SK-N-SH (cell line): ENCODE measurements around the gene IL17RA. TPM values are rescaled to one million over a fixed set of nuclear protein-coding genes. Genes with fewer than 3 reads are reported as not detected.

Experiments used
- CTCF ChIA-PET: fragments of 300-600, 350-600 bp; formaldehyde crosslinking; extraction: SDS; loops from one replicate; lab custom pipeline; 2021; lab: Yijun Ruan, JAX
- POLR2A ChIA-PET: fragments of 350-600 bp; sonication (Branson Sonifier 250); formaldehyde crosslinking; extraction: SDS; loops from one replicate; lab custom pipeline; 2020; ENCODE audit warnings: antibody characterized with exemption, inconsistent platforms; lab: Yijun Ruan, JAX
- DNase-seq: peaks from one replicate; pipeline ENCODE4 v3.0.0; 2012
- H2AFZ ChIP-seq: fragments of 200-600 bp; sonication (generic); 2 replicates; pipeline ENCODE4 v1.8.1; 2016; ENCODE audit warnings: antibody characterized with exemption, mild to moderate bottlenecking, low read depth
- H3F3A ChIP-seq: fragments of 200-600 bp; sonication (generic); replicated peaks from 2 replicates; pipeline ENCODE3; 2016; ENCODE audit warnings: antibody characterized with exemption, mild to moderate bottlenecking; ENCODE audit not compliant: insufficient read depth
- H3K27ac ChIP-seq, 2 experiments: fragments of 200-500 bp in 1 of 2; fragments of 200-600 bp in 1 of 2; sonication (Bioruptor generic) in 1 of 2; sonication (generic), shearing (Covaris generic) in 1 of 2; 2 replicates each; pipeline versions ENCODE4 v1.5.1 to v1.6.1; 2014 to 2016; ENCODE audit warnings: low read depth in 2 of 2, inconsistent platforms in 1 of 2, low read length in 1 of 2, mild to moderate bottlenecking in 1 of 2, mixed read lengths in 1 of 2
- H3K27me3 ChIP-seq: fragments of 200-600 bp; sonication (generic), shearing (Covaris generic); 2 replicates; pipeline ENCODE4 v1.6.1; 2016; ENCODE audit warnings: mixed run types; ENCODE audit not compliant: insufficient read depth
- H3K36me3 ChIP-seq, 2 experiments: fragments of 200-500 bp in 1 of 2; fragments of 200-600 bp in 1 of 2; sonication (Bioruptor generic) in 1 of 2; sonication (generic) in 1 of 2; replicated peaks in 1 of 2; 2 replicates each; pipeline versions ENCODE3 to v1.5.1; 2014 to 2016; ENCODE audit warnings: low read length in 1 of 2, mild to moderate bottlenecking in 1 of 2; ENCODE audit not compliant: insufficient read depth in 2 of 2, control insufficient read depth in 1 of 2
- H3K4me1 ChIP-seq, 2 experiments: fragments of 200-500 bp in 1 of 2; fragments of 200-600 bp in 1 of 2; sonication (Bioruptor generic) in 1 of 2; sonication (generic), shearing (Covaris generic) in 1 of 2; 2 replicates each; pipeline versions ENCODE4 v1.5.1 to v1.6.1; 2014 to 2016; ENCODE audit warnings: low read depth in 1 of 2, low read length in 1 of 2, mixed run types in 1 of 2; ENCODE audit not compliant: insufficient read depth in 2 of 2, control insufficient read depth in 1 of 2
- H3K4me2 ChIP-seq: fragments of 200-600 bp; sonication (generic), shearing (Covaris generic); 2 replicates; pipeline ENCODE4 v1.6.1; 2017; ENCODE audit warnings: mixed run types
- H3K4me3 ChIP-seq, 2 experiments: fragments of 200-500 bp in 1 of 2; fragments of 200-600 bp in 1 of 2; sonication (Bioruptor generic) in 1 of 2; sonication (generic), shearing (Covaris generic) in 1 of 2; 2 replicates each; pipeline versions ENCODE4 v1.5.1 to v1.8.1; 2014 to 2016; ENCODE audit warnings: low read depth in 2 of 2, inconsistent platforms in 1 of 2, low read length in 1 of 2, mild to moderate bottlenecking in 1 of 2, mixed read lengths in 1 of 2, moderate library complexity in 1 of 2
- H3K79me2 ChIP-seq: fragments of 200-600 bp; sonication (generic); 2 replicates; pipeline ENCODE4 v1.8.1; 2017; ENCODE audit warnings: mild to moderate bottlenecking; ENCODE audit not compliant: insufficient read depth
- H3K9ac ChIP-seq: fragments of 200-600 bp; sonication (generic); 2 replicates; pipeline ENCODE4 v1.6.1; 2017; ENCODE audit warnings: mixed run types
- H3K9me2 ChIP-seq: fragments of 200-600 bp; sonication (generic); 2 replicates; pipeline ENCODE4 v1.6.1; 2017; ENCODE audit warnings: mixed run types
- H3K9me3 ChIP-seq: fragments of 200-600 bp; sonication (generic); 2 replicates; pipeline ENCODE4 v1.6.1; 2017; ENCODE audit warnings: mixed run types, mild to moderate bottlenecking, moderate library complexity
- H4K20me1 ChIP-seq: fragments of 200-600 bp; sonication (generic); 2 replicates; pipeline ENCODE4 v1.6.1; 2017; ENCODE audit warnings: mild to moderate bottlenecking, mixed run types; ENCODE audit not compliant: insufficient read depth
- CHD2 ChIP-seq: fragments of 150-350 bp; IDR thresholded peaks from 2 replicates; pipeline ENCODE4 v1.6.1; 2018; ENCODE audit warnings: low read length; ENCODE audit not compliant: partially characterized antibody
- ELF1 ChIP-seq: IDR thresholded peaks from 2 replicates; pipeline ENCODE4 v1.4.0; 2012
- EZH2phosphoT487 ChIP-seq: fragments of 200-600 bp; sonication (generic); IDR thresholded peaks from 2 replicates; pipeline ENCODE4 v1.6.1; 2017; ENCODE audit warnings: low read depth, mixed run types, mild to moderate bottlenecking, antibody characterized with exemption, moderate library complexity, borderline replicate concordance
- FOXJ3 ChIP-seq: sonication (generic); formaldehyde crosslinking; IDR thresholded peaks from 2 replicates; pipeline ENCODE4 v1.5.1; 2020; ENCODE audit warnings: mild to moderate bottlenecking, missing genetic modification reagents
- GABPA ChIP-seq: IDR thresholded peaks from 2 replicates; pipeline ENCODE4 v1.4.0; 2012; ENCODE audit warnings: low read depth, mild to moderate bottlenecking
- MXI1 ChIP-seq: IDR thresholded peaks from 2 replicates; pipeline ENCODE4 v1.6.1; 2012; ENCODE audit warnings: mild to moderate bottlenecking, low read depth, low read length, improper control_type of control experiment
- NFIC ChIP-seq: IDR thresholded peaks from 2 replicates; pipeline ENCODE4 v1.4.0; 2012; ENCODE audit warnings: borderline replicate concordance
- NRF1 ChIP-seq: IDR thresholded peaks from 2 replicates; pipeline ENCODE4 v1.6.1; 2012; ENCODE audit warnings: low read depth, mild to moderate bottlenecking, low read length
- RAD21 ChIP-seq: IDR thresholded peaks from 2 replicates; pipeline ENCODE4 v1.6.1; 2012; ENCODE audit warnings: mild to moderate bottlenecking, low read length
- RCOR1 ChIP-seq: fragments of 150-350 bp; IDR thresholded peaks from 2 replicates; pipeline ENCODE4 v1.6.1; 2017; ENCODE audit warnings: antibody characterized with exemption, low read length
- SIN3A ChIP-seq: IDR thresholded peaks from 2 replicates; pipeline ENCODE4 v1.6.1; 2012; ENCODE audit warnings: low read depth, mild to moderate bottlenecking, low read length, moderate library complexity, borderline replicate concordance
- SMC3 ChIP-seq: IDR thresholded peaks from 2 replicates; pipeline ENCODE4 v1.6.1; 2012; ENCODE audit warnings: low read depth, low read length, improper control_type of control experiment
- TAF1 ChIP-seq: IDR thresholded peaks from 2 replicates; pipeline ENCODE4 v1.6.1; 2012; ENCODE audit warnings: low read depth, mild to moderate bottlenecking, low read length, moderate library complexity, borderline replicate concordance
- TCF12 ChIP-seq: IDR thresholded peaks from 2 replicates; pipeline ENCODE4 v1.4.0; 2012
- WGBS: methylation state at CpG from one replicate; pipeline ENCODE4 v1.1.6; 2017; ENCODE audit warnings: low lambda C conversion rate; 5-methylcytosine and 5-hydroxymethylcytosine counted together
- polyA plus RNA-seq, 3 experiments: library from polyadenylated mRNA; depleted of rRNA; stranded (reverse); fragments of >200 nt; gene quantifications; 2 replicates each; pipeline ENCODE4 v1.2.3, GENCODE V29; 2012
- TF ChIP-seq, protein P1 (sequence below): IDR thresholded peaks from 2 replicates; pipeline ENCODE4 v1.4.0; 2012; ENCODE audit warnings: low read depth, borderline replicate concordance
- TF ChIP-seq, protein P2 (sequence below): IDR thresholded peaks from 2 replicates; pipeline ENCODE4 v1.4.0; 2012; ENCODE audit warnings: low read depth, borderline replicate concordance
- TF ChIP-seq, protein P3 (sequence below): IDR thresholded peaks from 2 replicates; pipeline ENCODE4 v1.4.0; 2012; ENCODE audit warnings: low read depth
- TF ChIP-seq, protein P4 (sequence below): IDR thresholded peaks from 2 replicates; pipeline ENCODE4 v1.6.1; 2012; ENCODE audit warnings: mild to moderate bottlenecking, low read depth, low read length, moderate library complexity

The IL17RA gene
- polyA plus RNA-seq, 1 of the 3 experiments (the other 2 are of a cell fraction) = 4.5 TPM

DNA sequence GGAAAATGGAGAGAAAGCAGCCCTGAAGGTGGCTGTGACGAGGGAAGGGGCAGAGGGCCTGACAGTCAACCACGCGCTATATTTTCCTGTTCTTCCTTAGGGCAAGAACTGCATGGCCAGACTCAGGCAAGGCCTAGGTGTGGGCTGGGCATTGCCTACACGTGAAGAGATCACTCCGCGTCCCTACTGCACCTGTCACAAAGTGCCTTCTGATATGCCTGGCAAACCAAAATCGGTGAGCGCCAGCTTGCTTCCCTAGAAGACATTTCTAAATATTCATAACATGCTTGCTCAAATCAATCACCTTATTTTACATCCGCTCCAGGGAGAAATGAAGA is 30.1 kb downstream of the IL17RA start:
- H3K27me3 ChIP-seq = no peaks in the 10 kb centered on the region
- no peaks in the 10 kb centered on the region for H3F3A ChIP-seq
- TF ChIP-seq EZH2phosphoT487 (no peak), CHD2 (no peak), GABPA (no peak), MXI1 (no peak), FOXJ3 (no peak), ELF1 (no peak), RCOR1 (no peak), TCF12 (no peak)
- TF ChIP-seq, protein P1, sequence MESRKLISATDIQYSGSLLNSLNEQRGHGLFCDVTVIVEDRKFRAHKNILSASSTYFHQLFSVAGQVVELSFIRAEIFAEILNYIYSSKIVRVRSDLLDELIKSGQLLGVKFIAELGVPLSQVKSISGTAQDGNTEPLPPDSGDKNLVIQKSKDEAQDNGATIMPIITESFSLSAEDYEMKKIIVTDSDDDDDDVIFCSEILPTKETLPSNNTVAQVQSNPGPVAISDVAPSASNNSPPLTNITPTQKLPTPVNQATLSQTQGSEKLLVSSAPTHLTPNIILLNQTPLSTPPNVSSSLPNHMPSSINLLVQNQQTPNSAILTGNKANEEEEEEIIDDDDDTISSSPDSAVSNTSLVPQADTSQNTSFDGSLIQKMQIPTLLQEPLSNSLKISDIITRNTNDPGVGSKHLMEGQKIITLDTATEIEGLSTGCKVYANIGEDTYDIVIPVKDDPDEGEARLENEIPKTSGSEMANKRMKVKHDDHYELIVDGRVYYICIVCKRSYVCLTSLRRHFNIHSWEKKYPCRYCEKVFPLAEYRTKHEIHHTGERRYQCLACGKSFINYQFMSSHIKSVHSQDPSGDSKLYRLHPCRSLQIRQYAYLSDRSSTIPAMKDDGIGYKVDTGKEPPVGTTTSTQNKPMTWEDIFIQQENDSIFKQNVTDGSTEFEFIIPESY = no peak
- no peaks in the 10 kb centered on the region for H4K20me1 ChIP-seq
- no peak overlapping the region for H3K9ac ChIP-seq
- H3K9me2 ChIP-seq = no peaks in the 10 kb centered on the region
- H3K4me1 ChIP-seq = no peaks in the 10 kb centered on the region; a peak in 1 of 4 replicates
- DNase-seq = no peak
- H3K27ac ChIP-seq = no peak overlapping the region
- H3K79me2 ChIP-seq = no peaks in the 10 kb centered on the region
- POLR2A ChIA-PET = no interaction called here
- CTCF ChIA-PET = interaction anchor here (1.2 to 1.5 kb wide), 3 partner anchors 19 to 386 kb away, joined by 3 to 4 read pairs (median 4); no protein-coding TSS in a partner anchor
- 73% methylated on average over 9 of the region's 9 CpGs for WGBS
- no peak overlapping the region for H3K4me2 ChIP-seq
- no peaks in the 10 kb centered on the region for H3K36me3 ChIP-seq
- no peaks in the 10 kb centered on the region for H3K9me3 ChIP-seq
- no peak overlapping the region for H3K4me3 ChIP-seq
- no peak overlapping the region for H2AFZ ChIP-seq

DNA sequence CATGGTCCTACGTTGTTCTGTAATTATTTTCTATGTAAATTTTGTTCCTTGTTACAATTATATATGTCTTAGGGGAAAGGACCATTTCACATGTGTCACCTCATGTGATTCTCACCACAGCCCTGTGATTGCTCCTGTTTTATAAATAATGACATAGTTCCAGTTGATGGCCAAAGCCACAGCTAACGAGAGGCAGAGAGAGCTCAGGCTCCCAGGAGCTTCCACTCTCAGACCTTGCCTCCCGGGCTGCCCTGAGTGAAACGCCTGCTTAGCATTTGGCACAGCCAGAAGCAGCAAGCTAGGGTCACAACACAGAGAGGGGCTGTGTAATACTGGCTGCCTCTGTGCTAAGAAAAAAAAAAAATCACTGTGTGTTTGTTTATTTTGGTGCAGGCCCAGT is 30.4 kb downstream of the IL17RA start:
- no peak overlapping the region for H3K27ac ChIP-seq
- H3K9ac ChIP-seq = no peak overlapping the region
- no peaks in the 10 kb centered on the region for H3K36me3 ChIP-seq
- no peaks in the 10 kb centered on the region for H3F3A ChIP-seq
- no peak overlapping the region for H3K4me3 ChIP-seq
- no peak overlapping the region for H2AFZ ChIP-seq
- no peaks in the 10 kb centered on the region for H3K27me3 ChIP-seq
- POLR2A ChIA-PET = no interaction called here
- CTCF ChIA-PET = interaction anchor here (1.2 to 2.7 kb wide), 3 partner anchors 19 to 386 kb away, joined by 3 to 11 read pairs (median 4); no protein-coding TSS in a partner anchor
- DNase-seq = no peak
- WGBS = 16% methylated on average over 4 of the region's 4 CpGs
- no peak overlapping the region for H3K4me2 ChIP-seq
- H4K20me1 ChIP-seq = no peaks in the 10 kb centered on the region
- no peaks in the 10 kb centered on the region for H3K9me3 ChIP-seq
- no peaks in the 10 kb centered on the region for H3K79me2 ChIP-seq
- H3K9me2 ChIP-seq = no peaks in the 10 kb centered on the region
- no peaks in the 10 kb centered on the region; a peak in 1 of 4 replicates for H3K4me1 ChIP-seq
- TF ChIP-seq TAF1 (no peak), NFIC (no peak), NRF1 (no peak), SIN3A (no peak), SMC3 (no peak), RAD21 (no peak)
- TF ChIP-seq, protein P2, sequence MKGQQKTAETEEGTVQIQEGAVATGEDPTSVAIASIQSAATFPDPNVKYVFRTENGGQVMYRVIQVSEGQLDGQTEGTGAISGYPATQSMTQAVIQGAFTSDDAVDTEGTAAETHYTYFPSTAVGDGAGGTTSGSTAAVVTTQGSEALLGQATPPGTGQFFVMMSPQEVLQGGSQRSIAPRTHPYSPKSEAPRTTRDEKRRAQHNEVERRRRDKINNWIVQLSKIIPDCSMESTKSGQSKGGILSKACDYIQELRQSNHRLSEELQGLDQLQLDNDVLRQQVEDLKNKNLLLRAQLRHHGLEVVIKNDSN = no peak
- TF ChIP-seq, protein P3, sequence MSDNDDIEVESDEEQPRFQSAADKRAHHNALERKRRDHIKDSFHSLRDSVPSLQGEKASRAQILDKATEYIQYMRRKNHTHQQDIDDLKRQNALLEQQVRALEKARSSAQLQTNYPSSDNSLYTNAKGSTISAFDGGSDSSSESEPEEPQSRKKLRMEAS = no peak
- TF ChIP-seq, protein P4, sequence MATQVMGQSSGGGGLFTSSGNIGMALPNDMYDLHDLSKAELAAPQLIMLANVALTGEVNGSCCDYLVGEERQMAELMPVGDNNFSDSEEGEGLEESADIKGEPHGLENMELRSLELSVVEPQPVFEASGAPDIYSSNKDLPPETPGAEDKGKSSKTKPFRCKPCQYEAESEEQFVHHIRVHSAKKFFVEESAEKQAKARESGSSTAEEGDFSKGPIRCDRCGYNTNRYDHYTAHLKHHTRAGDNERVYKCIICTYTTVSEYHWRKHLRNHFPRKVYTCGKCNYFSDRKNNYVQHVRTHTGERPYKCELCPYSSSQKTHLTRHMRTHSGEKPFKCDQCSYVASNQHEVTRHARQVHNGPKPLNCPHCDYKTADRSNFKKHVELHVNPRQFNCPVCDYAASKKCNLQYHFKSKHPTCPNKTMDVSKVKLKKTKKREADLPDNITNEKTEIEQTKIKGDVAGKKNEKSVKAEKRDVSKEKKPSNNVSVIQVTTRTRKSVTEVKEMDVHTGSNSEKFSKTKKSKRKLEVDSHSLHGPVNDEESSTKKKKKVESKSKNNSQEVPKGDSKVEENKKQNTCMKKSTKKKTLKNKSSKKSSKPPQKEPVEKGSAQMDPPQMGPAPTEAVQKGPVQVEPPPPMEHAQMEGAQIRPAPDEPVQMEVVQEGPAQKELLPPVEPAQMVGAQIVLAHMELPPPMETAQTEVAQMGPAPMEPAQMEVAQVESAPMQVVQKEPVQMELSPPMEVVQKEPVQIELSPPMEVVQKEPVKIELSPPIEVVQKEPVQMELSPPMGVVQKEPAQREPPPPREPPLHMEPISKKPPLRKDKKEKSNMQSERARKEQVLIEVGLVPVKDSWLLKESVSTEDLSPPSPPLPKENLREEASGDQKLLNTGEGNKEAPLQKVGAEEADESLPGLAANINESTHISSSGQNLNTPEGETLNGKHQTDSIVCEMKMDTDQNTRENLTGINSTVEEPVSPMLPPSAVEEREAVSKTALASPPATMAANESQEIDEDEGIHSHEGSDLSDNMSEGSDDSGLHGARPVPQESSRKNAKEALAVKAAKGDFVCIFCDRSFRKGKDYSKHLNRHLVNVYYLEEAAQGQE = no peak
